Psoas muscle (tissue), 8 donors: ENCODE results near the gene CCDC6. TPM values are rescaled to one million over a fixed set of nuclear protein-coding genes. Genes with fewer than 3 reads are reported as not detected.
"Not testable (repeated sequence)": the region's sequence is repeated elsewhere in the genome, so short reads cannot be mapped to it uniquely, and the experiment has no call there.

ENCODE experiments used
- ATAC-seq, 4 donors: fragments of 200-7000 bp; cut with Tn5 transposase; one replicate each; pipeline ENCODE4 v1.9.1; 2020; ENCODE audit warnings: moderate library complexity in 3 of 4, mild to moderate bottlenecking in 2 of 4
- DNase-seq, 2 donors: peaks; one replicate each; pipeline ENCODE4 v3.0.0-alpha.2; 2020
- H3K27ac ChIP-seq: fragments of 200-600 bp; one replicate; pipeline ENCODE4 v1.8.0; 2022
- H3K27me3 ChIP-seq, 3 donors: fragments of 200-600 bp in 1 of 3; one replicate each; pipeline versions ENCODE4 v1.6.1 to v1.8.0; 2013 to 2022; ENCODE audit warnings: low read length in 2 of 3, mild to moderate bottlenecking in 2 of 3, moderate library complexity in 1 of 3; ENCODE audit not compliant: insufficient read depth in 3 of 3
- H3K36me3 ChIP-seq, 2 donors: fragments of 200-600 bp in 1 of 2; one replicate each; pipeline versions ENCODE4 v1.6.1 to v1.8.0; 2013 to 2022; ENCODE audit warnings: low read depth in 1 of 2, mild to moderate bottlenecking in 1 of 2, moderate library complexity in 1 of 2; ENCODE audit not compliant: insufficient read depth in 1 of 2
- H3K4me1 ChIP-seq: fragments of 200-600 bp; one replicate; pipeline ENCODE4 v1.8.0; 2022
- H3K4me3 ChIP-seq: fragments of 200-600 bp; one replicate; pipeline ENCODE4 v1.8.0; 2022; ENCODE audit warnings: mild to moderate bottlenecking
- H3K9me3 ChIP-seq: fragments of 200-600 bp; one replicate; pipeline ENCODE4 v1.8.0; 2022
- CTCF ChIP-seq: fragments of 200-600 bp; IDR thresholded peaks from one replicate; pipeline ENCODE4 v1.8.0; 2022; ENCODE audit warnings: antibody characterized with exemption
- WGBS, 3 donors: extraction: QIAGEN DNeasy Blood & Tissue Kit; methylation state at CpG; one replicate each; pipeline versions ENCODE4 v1.1.6 to v1.1.7; 2013; 5-methylcytosine and 5-hydroxymethylcytosine counted together
- intact Hi-C, 2 donors: fragments of 100-400 bp; cut with DNase I; formaldehyde crosslinking; loops; one replicate each; pipeline versions ENCODE4 v1.11.0 to v1.14.2; 2022
- polyA plus RNA-seq, 3 donors: library from polyadenylated mRNA; stranded (reverse); fragments of 200-250 nt; gene quantifications; one replicate each; pipeline ENCODE4 v1.2.3, GENCODE V29; 2013
- total RNA-seq, 4 donors: library from RNA; stranded (reverse); fragmentation: NEBNext Ultra II Directional in 2 of 4; extraction: Animal tissue kit (Norgen Biotek cat#: 25700) in 2 of 4; gene quantifications; one replicate each; pipeline versions ENCODE4 v1.2.1 to v1.2.4, GENCODE V29; 2021 to 2023
- donor health status: healthy with polysubstance abuse.
- donor health status: DM: no; HTN: no; CAD: no; lungs with moderate emphysema.
- donor health status: Bipolar disorder and iron deficiency.
- donor health status: healthy.
- donor health status: DM: yes; HTN: yes; CAD: no.
- donor health status: DM: no; HTN: no; CAD: no.
- donor health status: DM: no; HTN: no; CAD: no.
- donor health status: DM: yes; HTN: yes; CAD: no.

Gene CCDC6
- total and polyA plus RNA-seq, 7 donors = 9.2 to 40.1 (median 16.2) TPM

- TF ChIP-seq CTCF = no peak
- Histone ChIP-seq H3K4me3 (no peak overlapping the region), H3K4me1 (peaks cover 47% of the 10 kb centered on the region), H3K27ac (peak overlapping the region; percentile 31), H3K9me3 (no peaks in the 10 kb centered on the region), H3K36me3 (no peaks in the 10 kb centered on the region), H3K27me3 (no peaks in the 10 kb centered on the region)
- ATAC-seq (peak in 2 of 4 donors; percentile 36 to 60), DNase-seq (no peak)
- intact Hi-C loops = no loop called here
- 35 to 65% (median 37%) methylated on average over 2 of the region's 2 CpGs for WGBS, 3 donors
Observed at GRCh38 chr10:59878289-59878688, 28.1 kb downstream of the CCDC6 start.

DNA sequence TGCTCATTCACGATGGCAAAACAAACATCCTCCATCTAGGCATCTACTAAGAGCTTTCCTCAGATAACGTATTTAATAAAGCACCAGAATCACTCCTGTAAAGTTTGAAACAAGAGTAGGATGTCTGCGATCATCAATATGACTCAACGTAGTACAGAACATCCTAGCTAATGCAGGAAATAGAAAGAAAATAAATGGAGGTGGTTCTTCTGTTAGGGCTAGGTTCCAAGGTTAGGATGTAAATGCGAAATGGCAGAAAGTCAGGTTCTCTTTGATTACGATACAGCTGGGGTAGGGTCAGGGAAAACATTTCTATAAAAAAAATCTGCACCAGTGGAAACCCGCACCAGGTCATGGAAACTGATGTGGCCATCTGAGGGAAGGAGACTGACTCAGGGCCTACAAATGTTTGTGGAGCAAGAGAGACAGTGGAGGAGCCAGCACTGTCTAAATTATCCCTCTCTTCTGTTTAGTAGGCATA, 29.1 kb downstream of the CCDC6 start:
- intact Hi-C loops = no loop called here
- H3K4me1 ChIP-seq = peaks cover 58% of the 10 kb centered on the region
- ATAC-seq = peak; percentile 60 to 93 (median 88)
- 80 to 91% (median 89%) methylated on average over 7 of the region's 7 CpGs for WGBS, 3 donors
- H3K36me3 ChIP-seq = no peaks in the 10 kb centered on the region
- H3K4me3 ChIP-seq = no peak overlapping the region
- H3K27me3 ChIP-seq = no peaks in the 10 kb centered on the region
- peak overlapping the region; percentile 6 for H3K27ac ChIP-seq
- no peak for TF ChIP-seq CTCF
- no peak for DNase-seq
- H3K9me3 ChIP-seq = no peaks in the 10 kb centered on the region

DNA sequence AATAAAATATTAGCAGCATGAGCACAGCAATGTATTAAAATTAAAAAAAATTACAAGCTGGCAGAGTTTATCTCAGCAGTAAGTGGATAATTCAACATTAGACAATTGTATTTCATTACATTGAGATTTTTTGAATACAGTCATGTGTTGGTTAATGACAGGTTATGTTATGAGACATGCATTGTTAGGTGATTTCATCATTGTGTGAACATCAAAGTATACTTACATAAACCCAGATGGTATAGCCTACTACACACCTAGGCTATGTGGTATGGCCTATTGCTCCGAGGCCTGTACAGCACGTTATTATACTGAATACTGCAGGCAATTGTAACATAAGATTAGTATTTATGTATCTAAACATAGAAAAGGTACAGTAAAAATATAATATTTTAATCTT, 29.7 kb downstream of the CCDC6 start:
- no peaks in the 10 kb centered on the region for H3K9me3 ChIP-seq
- ATAC-seq (no peak), DNase-seq (no peak)
- peaks cover 62% of the 10 kb centered on the region for H3K4me1 ChIP-seq
- intact Hi-C loops = no loop called here
- no peak overlapping the region for H3K4me3 ChIP-seq
- no peaks in the 10 kb centered on the region for H3K36me3 ChIP-seq
- H3K27me3 ChIP-seq = no peaks in the 10 kb centered on the region
- 83 to 92% (median 87%) methylated on average over 2 of the region's 2 CpGs for WGBS, 3 donors
- no peak for TF ChIP-seq CTCF
- peak overlapping the region; percentile 6 for H3K27ac ChIP-seq

GRCh38 chr10:59876208-59876607, 30.1 kb downstream of the CCDC6 start:
- H3K27me3 ChIP-seq, intact Hi-C loops, H3K27ac ChIP-seq, H3K9me3 ChIP-seq, ATAC-seq, DNase-seq, H3K36me3 ChIP-seq, H3K4me3 ChIP-seq: not testable (repeated sequence)
- WGBS, 3 donors = 69 to 82% (median 79%) methylated on average over 9 of the region's 9 CpGs
- H3K4me1 ChIP-seq = peaks cover 62% of the 10 kb centered on the region

GRCh38 chr10:59873896-59874295, 32.5 kb downstream of the CCDC6 start:
- H3K4me3 ChIP-seq = no peak overlapping the region
- peaks cover 50% of the 10 kb centered on the region for H3K4me1 ChIP-seq
- no peak for TF ChIP-seq CTCF
- H3K9me3 ChIP-seq = no peaks in the 10 kb centered on the region
- intact Hi-C loops = loop anchor here in 1 of 2 donors (2.0 kb wide), 1 partner anchor 33 kb away; the partner anchor contains the start of gene CCDC6
- ATAC-seq (no peak), DNase-seq (no peak)
- no peaks in the 10 kb centered on the region for H3K27me3 ChIP-seq
- H3K27ac ChIP-seq = no peak overlapping the region
- H3K36me3 ChIP-seq = no peaks in the 10 kb centered on the region
- WGBS, 3 donors = 61 to 73% (median 65%) methylated on average over 4 of the region's 4 CpGs
